ENCODE data around the gene KCNMB1.

The KCNMB1 gene

DNA sequence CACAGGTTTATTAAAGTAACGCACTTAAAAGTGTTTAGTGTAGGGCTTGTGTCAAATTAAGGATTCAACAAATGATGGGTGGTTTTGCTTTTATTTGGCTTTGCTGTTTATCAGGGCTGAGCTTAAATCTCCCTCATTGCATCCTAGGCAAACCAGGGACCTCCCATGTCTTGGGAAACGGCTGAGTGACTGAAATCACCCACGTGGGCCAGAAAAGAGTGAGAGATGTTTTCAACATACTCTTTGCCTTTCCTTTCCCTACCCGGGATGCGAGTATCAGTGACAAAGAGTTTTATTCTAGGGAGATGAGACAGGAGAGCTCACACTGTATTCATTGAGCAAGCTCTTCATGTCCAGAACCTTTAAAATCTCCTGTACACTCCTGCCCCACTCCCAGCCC, 23.3 kb downstream of the KCNMB1 start:
- no peak for TF ChIP-seq ZFX (IDR thresholded peaks at IDR 0.05; ENCODE audit: borderline replicate concordance)
- TF ChIP-seq, protein P1, sequence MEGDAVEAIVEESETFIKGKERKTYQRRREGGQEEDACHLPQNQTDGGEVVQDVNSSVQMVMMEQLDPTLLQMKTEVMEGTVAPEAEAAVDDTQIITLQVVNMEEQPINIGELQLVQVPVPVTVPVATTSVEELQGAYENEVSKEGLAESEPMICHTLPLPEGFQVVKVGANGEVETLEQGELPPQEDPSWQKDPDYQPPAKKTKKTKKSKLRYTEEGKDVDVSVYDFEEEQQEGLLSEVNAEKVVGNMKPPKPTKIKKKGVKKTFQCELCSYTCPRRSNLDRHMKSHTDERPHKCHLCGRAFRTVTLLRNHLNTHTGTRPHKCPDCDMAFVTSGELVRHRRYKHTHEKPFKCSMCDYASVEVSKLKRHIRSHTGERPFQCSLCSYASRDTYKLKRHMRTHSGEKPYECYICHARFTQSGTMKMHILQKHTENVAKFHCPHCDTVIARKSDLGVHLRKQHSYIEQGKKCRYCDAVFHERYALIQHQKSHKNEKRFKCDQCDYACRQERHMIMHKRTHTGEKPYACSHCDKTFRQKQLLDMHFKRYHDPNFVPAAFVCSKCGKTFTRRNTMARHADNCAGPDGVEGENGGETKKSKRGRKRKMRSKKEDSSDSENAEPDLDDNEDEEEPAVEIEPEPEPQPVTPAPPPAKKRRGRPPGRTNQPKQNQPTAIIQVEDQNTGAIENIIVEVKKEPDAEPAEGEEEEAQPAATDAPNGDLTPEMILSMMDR (IDR thresholded peaks at IDR 0.05) = no peak
- H3K27ac ChIP-seq = no peak overlapping the region

DNA sequence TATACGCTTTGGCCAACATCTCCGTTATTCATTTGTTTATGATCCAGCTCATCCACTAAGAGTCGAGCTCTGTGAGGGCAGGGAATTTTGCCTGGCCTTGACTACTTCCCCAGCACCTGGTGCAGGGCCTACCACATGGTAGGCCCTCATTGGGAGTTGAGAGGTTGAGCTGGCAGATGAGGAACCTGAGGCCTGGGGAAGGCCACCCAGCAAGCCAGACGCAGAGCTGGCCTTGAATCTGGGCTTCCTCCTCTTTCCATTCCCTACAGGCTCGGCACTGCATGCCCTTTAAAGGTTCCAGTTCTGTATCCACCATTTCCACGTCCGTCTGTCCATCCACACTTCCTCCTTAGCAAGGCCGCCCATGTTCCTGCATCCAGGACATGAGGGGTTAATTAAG, 24.2 kb downstream of the KCNMB1 start:
- TF ChIP-seq, protein P1 (IDR thresholded peaks at IDR 0.05) = no peak
- TF ChIP-seq ZFX (IDR thresholded peaks at IDR 0.05; ENCODE audit: borderline replicate concordance) = no peak
- H3K27ac ChIP-seq = no peak overlapping the region

DNA sequence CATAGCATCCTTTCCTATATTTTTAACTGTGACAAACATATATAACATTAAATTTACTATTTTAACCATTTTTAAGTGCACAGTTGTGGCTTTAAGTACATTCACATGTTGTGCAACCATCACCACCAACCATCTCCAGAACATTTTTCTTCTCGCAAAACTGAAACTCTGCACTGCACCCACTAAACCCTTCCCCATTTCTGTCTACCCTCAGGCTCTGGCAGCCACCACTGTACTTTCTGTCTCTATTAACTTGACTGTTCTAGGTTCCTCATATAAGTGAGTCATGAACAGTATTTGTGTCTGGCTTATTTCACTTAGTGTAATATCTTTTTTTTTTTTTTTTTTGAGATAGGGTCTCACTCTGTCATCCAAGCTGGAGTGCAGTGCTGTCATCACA, 25.5 kb downstream of the KCNMB1 start:
- TF ChIP-seq ZFX (IDR thresholded peaks at IDR 0.05; ENCODE audit: borderline replicate concordance) = no peak
- TF ChIP-seq, protein P1 (IDR thresholded peaks at IDR 0.05) = no peak
- H3K27ac ChIP-seq = no peak overlapping the region

DNA sequence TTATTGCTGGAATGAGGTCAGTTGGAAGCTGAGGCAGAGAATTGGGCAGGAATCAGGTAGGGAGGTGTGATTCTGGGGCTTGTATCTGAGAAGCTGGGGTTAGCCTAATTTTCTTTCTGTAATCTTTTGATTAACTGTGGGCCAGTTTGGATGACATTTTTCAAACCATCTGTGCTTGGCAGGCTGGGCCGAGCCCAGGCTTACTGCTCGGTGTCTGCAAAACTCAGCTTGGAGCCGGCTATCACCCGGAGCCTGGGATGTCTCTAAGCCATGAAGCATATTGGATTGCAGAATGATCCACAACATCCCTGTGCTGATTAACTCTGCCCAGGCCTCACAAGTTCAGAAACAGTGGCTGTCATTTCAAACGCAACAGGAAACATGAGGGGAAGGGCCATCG, 26.5 kb downstream of the KCNMB1 start:
- no peak for TF ChIP-seq ZFX (IDR thresholded peaks at IDR 0.05; ENCODE audit: borderline replicate concordance)
- no peak overlapping the region for H3K27ac ChIP-seq

DNA sequence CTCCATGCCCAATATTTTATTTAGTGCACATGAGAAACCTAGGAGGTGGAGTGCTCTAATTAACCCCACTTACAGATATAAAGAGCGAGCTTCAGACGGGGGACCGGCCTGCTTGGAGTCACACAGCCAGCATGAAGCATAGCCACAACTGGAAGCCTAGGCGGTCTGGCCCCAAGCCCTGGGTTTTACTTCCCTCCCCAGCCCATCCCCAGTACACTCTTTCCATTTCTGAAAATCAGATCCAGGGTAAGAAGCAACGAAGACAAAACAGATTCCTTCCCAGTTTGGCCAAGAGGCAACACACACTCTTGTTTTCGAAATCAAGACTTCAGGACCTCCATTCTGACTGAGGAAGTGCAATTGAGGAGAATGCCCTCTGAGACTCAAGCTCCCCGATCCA, 27.1 kb downstream of the KCNMB1 start:
- H3K27ac ChIP-seq = no peak overlapping the region
- TF ChIP-seq ZFX (IDR thresholded peaks at IDR 0.05; ENCODE audit: borderline replicate concordance) = no peak
- TF ChIP-seq, protein P1 (IDR thresholded peaks at IDR 0.05) = no peak

DNA sequence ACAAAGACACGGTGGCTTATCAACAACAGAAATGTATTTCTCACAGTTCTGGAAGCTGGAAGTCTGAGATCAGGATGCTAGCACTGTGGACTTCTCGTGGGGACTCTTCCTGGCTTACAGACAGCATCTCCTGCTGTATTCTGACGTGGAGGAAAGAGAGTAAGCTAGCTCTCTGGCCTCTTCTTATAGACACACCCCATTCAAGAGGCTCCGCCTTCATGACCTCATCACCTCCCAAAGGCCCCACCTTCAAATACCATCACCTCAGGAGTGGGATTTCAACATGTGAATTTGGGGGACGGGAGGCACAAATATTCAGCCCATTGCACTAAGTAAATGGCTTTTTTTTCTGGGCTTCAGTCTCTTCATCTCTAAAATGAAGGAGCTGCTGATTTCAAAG, 27.6 kb downstream of the KCNMB1 start:
- no peak overlapping the region for H3K27ac ChIP-seq
- TF ChIP-seq, protein P1 (IDR thresholded peaks at IDR 0.05) = no peak
- no peak for TF ChIP-seq ZFX (IDR thresholded peaks at IDR 0.05; ENCODE audit: borderline replicate concordance)

DNA sequence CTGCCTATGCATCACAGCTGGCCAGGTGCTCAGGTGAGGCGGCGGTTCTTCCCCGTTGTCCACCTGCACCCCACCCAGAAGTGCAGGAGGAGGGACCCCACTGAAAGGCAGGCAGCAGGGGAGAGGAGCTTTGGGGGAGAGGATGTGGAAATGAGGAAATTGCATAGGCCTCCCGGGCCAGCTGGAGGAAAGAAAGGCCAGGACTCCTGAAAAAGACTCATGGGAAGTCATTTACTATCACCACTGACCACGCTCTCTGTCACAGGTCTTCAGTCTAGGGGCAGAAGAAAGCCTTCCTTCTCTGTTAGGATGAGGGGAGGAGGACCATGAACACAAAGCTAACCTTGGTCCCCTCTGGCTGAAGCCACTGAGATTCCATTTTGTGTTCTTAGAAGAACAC, 28.1 kb downstream of the KCNMB1 start:
- TF ChIP-seq ZFX (IDR thresholded peaks at IDR 0.05; ENCODE audit: borderline replicate concordance) = no peak
- TF ChIP-seq, protein P1 (IDR thresholded peaks at IDR 0.05) = no peak
- H3K27ac ChIP-seq = no peak overlapping the region

DNA sequence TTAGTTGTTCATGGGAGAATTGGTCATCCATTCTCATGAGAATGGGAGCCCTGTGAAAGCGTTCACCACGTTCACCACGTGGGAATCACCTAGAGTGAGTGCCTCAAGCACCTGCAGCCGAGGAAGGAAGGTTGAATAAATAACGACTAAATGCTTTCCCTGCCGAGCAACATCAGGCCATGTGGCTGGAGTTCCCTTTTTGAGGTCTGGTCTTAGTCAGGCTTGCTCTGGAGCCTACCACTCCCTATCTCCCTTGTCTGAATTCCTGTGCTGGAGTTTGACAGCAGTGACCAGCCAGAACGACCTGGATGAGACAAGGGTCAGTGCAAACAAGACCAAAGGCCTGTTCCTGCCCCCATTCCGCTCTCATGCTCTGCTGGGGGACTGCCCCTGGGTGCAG, 28.5 kb downstream of the KCNMB1 start:
- TF ChIP-seq, protein P1 (IDR thresholded peaks at IDR 0.05) = no peak
- H3K27ac ChIP-seq = no peak overlapping the region
